Motor neuron (in vitro differentiated cells): ENCODE data around the gene ACADVL. TPM values are rescaled to one million over a fixed set of nuclear protein-coding genes. Genes with fewer than 3 reads are reported as not detected.
"Not testable (repeated sequence)": the region's sequence is repeated elsewhere in the genome, so short reads cannot be mapped to it uniquely, and the experiment has no call there.

Source experiments
- ATAC-seq, 8 experiments: fragments of 200-7000 bp; cut with Tn5 transposase; replicated peaks in 6 of 8; 2 replicates each; pipeline ENCODE4 v1.8.0; 2021; ENCODE audit warnings: mild to moderate bottlenecking in 8 of 8, moderate library complexity in 8 of 8
- H3K27ac ChIP-seq, 2 donors: fragments of 250-450 bp; sonication (Bioruptor Pico); 2 replicates each; pipeline ENCODE4 v1.9.0; 2021; ENCODE audit warnings: antibody characterized with exemption in 2 of 2, mild to moderate bottlenecking in 2 of 2, moderate library complexity in 1 of 2
- H3K4me1 ChIP-seq, 2 donors: fragments of 250-450 bp; sonication (Bioruptor Pico); replicated peaks in 1 of 2; 2 replicates each; pipeline ENCODE4 v1.6.1; 2021; ENCODE audit warnings: antibody characterized with exemption in 2 of 2, mild to moderate bottlenecking in 2 of 2, moderate library complexity in 1 of 2
- H3K4me3 ChIP-seq, 5 donors: fragments of 250-450 bp; sonication (Bioruptor Pico); 2 replicates each; pipeline ENCODE4 v1.9.0; 2021; ENCODE audit warnings: antibody characterized with exemption in 5 of 5, mild to moderate bottlenecking in 5 of 5, moderate library complexity in 4 of 5
- WGBS, 10 experiments: fragments of 450-650 bp; shearing (Covaris generic); methylation state at CpG; one replicate each; pipeline ENCODE4 v1.0.0; 2022; 5-methylcytosine and 5-hydroxymethylcytosine counted together
- in situ Hi-C, 9 experiments: fragments of 400-800 bp; cut with MboI; loops; one replicate each; pipeline ENCODE4 v1.15.0; 2021; ENCODE audit warnings: low sequenced_read_pairs in 9 of 9, low pct_unique_long_range_greater_than_20kb in 2 of 9; ENCODE audit not compliant: unreplicated experiment in 9 of 9
- total RNA-seq, 8 experiments: library from RNA; unstranded; fragments of 300-600 nt; gene quantifications; 2 replicates each; pipeline versions ENCODE4 v1.2.3 to v1.2.4, GENCODE V29; 2022

The ACADVL gene
- total RNA-seq: 100 to 1,000 TPM in 7 of 8 experiments, 10 to 100 TPM in 1; 77.7 to 513 (median 215) TPM

GRCh38 chr17:7219812-7220592 is at the start of gene ACADVL, which contains the start of gene DLG4:
Gene ACADVL (plus strand): TSS chr17:7219938. CDS start chr17:7219985, 47 bp downstream.
Gene DLG4 (minus strand): TSS chr17:7219836.
- in situ Hi-C loops: no loop called here
- H3K4me3 ChIP-seq: peak within 1 kb of the TSS; percentile 72 to 91 (median 78)
- peaks cover 14 to 25% of the 10 kb centered on the region in 2 donors for H3K4me1 ChIP-seq
- H3K27ac ChIP-seq: peak within 1 kb of the TSS; percentile 68 to 77
- WGBS, 10 experiments: 0 to 1% (median 0%) methylated on average over 2 to 12 of the region's 63 CpGs; no CpG with 5 or more reads in 5 of the 10 experiments
- ATAC-seq: peak; percentile 58 to 75 (median 70)

DNA sequence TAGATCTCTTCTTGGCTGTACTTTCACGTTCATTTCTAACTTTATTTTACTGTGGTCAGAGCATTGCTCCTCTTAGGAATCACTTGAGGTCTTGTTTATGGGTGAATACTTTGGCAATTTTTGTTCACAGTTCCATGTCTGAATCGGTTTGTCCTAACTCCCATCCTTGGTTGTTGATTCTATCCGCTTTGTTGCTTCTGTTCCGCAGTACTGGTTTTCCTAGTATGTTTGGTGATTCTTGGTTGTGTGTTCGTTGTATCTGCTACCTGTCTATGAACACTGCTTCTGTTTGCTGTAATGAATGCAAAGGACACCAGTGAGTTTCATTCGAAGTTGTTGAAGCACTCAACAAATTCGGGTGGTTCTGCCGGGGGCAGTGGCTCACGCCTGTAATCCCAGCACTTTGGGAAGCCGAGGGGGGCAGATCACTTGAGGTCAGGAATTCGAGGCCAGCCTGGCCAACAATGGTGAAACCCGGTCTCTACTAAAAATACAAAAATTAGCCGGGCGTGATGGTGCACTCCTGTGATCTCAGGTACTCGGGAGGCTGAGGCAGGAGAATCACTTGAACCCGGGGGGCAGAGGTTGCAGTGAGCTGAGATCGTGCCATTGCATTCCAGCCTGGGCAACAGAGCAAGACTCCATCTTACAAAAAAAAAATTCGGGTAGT is 47.1 kb upstream of the ACADVL start:
- not testable (repeated sequence) for ATAC-seq, H3K4me3 ChIP-seq, H3K27ac ChIP-seq, H3K4me1 ChIP-seq
- WGBS, 10 experiments: 60 to 93% (median 86%) methylated on average over 2 to 13 of the region's 18 CpGs; no CpG with 5 or more reads in 1 of the 10 experiments
- in situ Hi-C loops: loop anchor here in 2 of 9 experiments (25.0 kb wide), 2 partner anchors 110 to 135 kb away; partner anchors contain the start of genes SLC16A11 (in 1 of the 2) and SLC16A13 (in 1 of the 2)

DNA sequence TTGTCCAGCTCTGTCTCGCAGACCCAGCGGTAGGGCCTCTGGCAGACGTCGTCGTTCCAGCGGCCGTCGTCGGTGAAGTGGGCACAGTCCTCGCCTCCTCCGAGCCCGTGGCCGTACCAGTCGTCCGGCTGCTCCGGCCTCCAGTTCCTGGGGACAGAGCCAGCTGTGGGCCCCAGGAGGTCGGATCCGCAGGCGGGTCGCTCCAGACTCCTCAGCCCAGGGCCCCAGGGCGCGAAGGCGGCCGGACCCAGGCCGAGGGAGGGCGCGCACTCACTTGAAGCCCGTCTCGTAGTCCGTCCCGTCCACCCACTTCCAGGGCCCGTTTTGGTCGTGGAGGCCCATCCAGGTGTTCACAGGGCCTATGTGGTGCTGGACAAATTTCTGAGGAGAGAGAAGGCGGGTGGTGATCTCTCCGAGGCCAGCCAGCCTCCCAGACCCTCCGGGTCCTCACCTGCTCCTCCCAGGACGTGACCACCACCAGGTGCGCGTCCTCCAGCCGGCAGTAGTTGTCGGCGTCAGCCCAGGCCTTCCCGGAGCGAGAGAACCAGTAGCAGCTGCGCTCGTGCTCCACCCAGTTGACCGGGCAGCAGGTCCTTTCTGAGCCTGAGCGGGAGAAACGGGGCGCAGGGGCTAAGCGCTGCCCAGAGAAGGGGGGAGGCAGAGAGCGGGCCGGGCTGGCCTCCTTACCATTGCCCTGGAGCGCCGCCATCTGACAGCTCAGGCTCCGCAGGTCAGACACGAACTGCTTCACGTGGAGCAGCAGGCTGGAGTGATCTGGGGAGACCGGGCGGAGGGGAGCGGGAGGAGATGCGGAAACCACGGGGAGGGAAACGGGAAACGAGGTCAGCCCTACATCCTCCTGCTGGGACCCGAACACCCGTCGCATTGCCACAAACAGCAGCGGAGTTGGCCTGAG is 45.8 kb upstream of the ACADVL start:
- in situ Hi-C loops: loop anchor here in 2 of 9 experiments (25.0 kb wide), 2 partner anchors 112 to 137 kb away; partner anchors contain the start of genes SLC16A11 (in 1 of the 2) and SLC16A13 (in 1 of the 2)
- H3K27ac ChIP-seq: no peak overlapping the region

DNA sequence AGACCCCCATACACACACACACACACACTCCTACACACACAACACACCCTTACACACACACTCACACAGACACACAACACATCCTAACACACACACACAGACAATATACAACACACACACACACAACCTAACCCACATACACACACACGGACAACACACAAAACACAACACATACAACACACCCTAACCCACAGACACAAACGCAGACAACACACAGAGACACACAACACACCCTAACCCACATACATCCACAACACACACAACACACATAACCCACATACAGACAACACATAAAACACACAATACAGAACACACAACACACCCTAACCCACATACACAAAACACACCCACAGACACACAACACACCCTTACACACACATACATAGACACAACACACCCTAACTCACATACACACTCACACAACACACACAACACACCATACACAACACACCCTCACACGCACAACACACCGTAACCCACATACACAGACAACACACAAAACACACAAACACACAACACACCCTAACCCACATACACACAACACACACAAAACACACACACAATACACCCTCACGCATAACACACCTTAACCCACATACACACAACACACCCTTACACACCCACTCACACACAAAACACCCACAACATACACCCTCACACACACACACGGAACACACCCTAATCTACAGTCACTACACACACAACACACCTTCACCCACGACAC is 45.0 kb upstream of the ACADVL start:
- Histone ChIP-seq H3K4me1 (peaks cover 4 to 11% of the 10 kb centered on the region in 2 donors), H3K4me3 (no peak overlapping the region), H3K27ac (no peak overlapping the region)
- 38 to 96% (median 81%) methylated on average over 1 to 5 of the region's 7 CpGs; no CpG with 5 or more reads in 2 of the 10 experiments for WGBS, 10 experiments
- in situ Hi-C loops: loop anchor here in 2 of 9 experiments (25.0 kb wide), 2 partner anchors 112 to 137 kb away; partner anchors contain the start of genes SLC16A11 (in 1 of the 2) and SLC16A13 (in 1 of the 2)
- ATAC-seq: no peak

More for the DNA sequence above, 45.8 kb upstream of the ACADVL start:
- Histone ChIP-seq H3K4me1 (peaks cover 4 to 11% of the 10 kb centered on the region in 2 donors), H3K4me3 (no peak overlapping the region)
- peak in 3 of 8 experiments; percentile 8 to 20 (median 16) for ATAC-seq
- 8 to 92% (median 50%) methylated on average over 2 to 21 of the region's 69 CpGs; no CpG with 5 or more reads in 5 of the 10 experiments for WGBS, 10 experiments

DNA sequence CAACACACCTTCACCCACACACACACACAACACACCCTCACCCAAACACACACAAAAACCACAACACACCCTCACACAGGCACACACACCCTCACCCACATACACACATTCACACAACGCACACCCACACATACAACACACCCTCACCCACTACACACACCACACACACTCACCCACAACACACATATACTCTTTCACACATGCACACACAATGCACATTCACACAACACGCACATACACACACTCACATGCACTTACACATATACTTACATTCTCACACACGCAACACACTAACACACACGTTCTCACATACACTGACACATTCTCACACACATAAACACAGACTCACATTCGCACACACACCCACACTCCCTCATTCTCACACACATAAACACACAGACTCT is 44.4 kb upstream of the ACADVL start:
- no peak overlapping the region for H3K4me3 ChIP-seq
- no peak for ATAC-seq
- peaks cover 4 to 11% of the 10 kb centered on the region in 2 donors for H3K4me1 ChIP-seq
- in situ Hi-C loops: no loop called here
- no peak overlapping the region for H3K27ac ChIP-seq
- WGBS, 10 experiments: 60 to 100% (median 78%) methylated on average over 1 to 5 of the region's 5 CpGs; no CpG with 5 or more reads in 3 of the 10 experiments

- in situ Hi-C loops: no loop called here
- peak overlapping the region in 1 of 2 donors; percentile 84 for H3K27ac ChIP-seq
- ATAC-seq: no peak
- peak overlapping the region; percentile 46 to 54 (median 51) for H3K4me3 ChIP-seq
- 80 to 100% (median 89%) methylated on average over 1 of the region's 1 CpG; no CpG with 5 or more reads in 3 of the 10 experiments for WGBS, 10 experiments
- H3K4me1 ChIP-seq: peaks cover 4 to 11% of the 10 kb centered on the region in 2 donors
Measured at GRCh38 chr17:7176107-7176840, 43.5 kb upstream of the ACADVL start.

GRCh38 chr17:7176841-7177190 is 42.9 kb upstream of the ACADVL start:
- H3K4me1 ChIP-seq: peaks cover 4 to 11% of the 10 kb centered on the region in 2 donors
- 0% methylated on average over 1 to 5 of the region's 17 CpGs; no CpG with 5 or more reads in 8 of the 10 experiments for WGBS, 10 experiments
- H3K4me3 ChIP-seq: peak overlapping the region; percentile 46 to 54 (median 51)
- in situ Hi-C loops: no loop called here
- H3K27ac ChIP-seq: peak overlapping the region; percentile 77 to 84
- ATAC-seq: peak in 7 of 8 experiments; percentile 39 to 73 (median 68)

GRCh38 chr17:7177191-7177953 is 42.4 kb upstream of the ACADVL start:
- 0 to 4% (median 0%) methylated on average over 2 to 7 of the region's 31 CpGs; no CpG with 5 or more reads in 2 of the 10 experiments for WGBS, 10 experiments

DNA sequence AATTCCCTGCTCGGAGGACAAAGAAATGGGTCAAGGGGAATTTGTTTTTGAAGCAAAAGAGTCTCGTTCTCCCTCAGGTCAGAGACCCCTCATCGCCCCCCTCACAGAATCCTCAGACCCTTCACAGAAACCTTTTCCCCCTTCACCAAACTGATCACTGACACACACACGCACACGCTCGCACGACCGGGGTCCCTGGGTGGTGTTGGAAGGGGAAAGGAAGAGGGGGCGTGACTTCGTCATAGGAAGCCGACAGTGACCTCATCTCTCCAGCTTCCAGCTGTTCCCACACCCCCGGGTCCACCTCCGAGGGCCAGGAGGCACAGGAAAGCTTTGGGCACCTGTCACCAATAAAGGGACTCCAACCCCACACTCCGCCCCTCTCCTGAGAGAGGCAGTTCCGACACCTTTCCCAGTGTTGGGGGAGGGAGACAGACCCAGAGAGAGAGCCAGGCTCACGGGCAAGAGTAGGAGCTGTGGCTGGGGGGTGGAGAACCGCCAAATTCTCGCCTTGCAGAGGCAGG is 41.7 kb upstream of the ACADVL start:
- peak overlapping the region; percentile 77 to 84 for H3K27ac ChIP-seq
- ATAC-seq: peak in 6 of 8 experiments; percentile 29 to 47 (median 40)
- whole genome bisulfite sequencing, 10 experiments: 0 to 20% (median 0%) methylated on average over 1 to 5 of the region's 18 CpGs; no CpG with 5 or more reads in 4 of the 10 experiments
- peaks cover 4 to 11% of the 10 kb centered on the region in 2 donors for H3K4me1 ChIP-seq
- H3K4me3 ChIP-seq: peak overlapping the region; percentile 46 to 54 (median 51)
- in situ Hi-C loops: no loop called here

More at GRCh38 chr17:7177191-7177953, 42.4 kb upstream of the ACADVL start:
- H3K27ac ChIP-seq: peak overlapping the region; percentile 77 to 84
- H3K4me3 ChIP-seq: peak overlapping the region; percentile 46 to 54 (median 51)
- peak; percentile 81 to 95 (median 86) for ATAC-seq
- H3K4me1 ChIP-seq: peaks cover 4 to 11% of the 10 kb centered on the region in 2 donors
- in situ Hi-C loops: no loop called here

- H3K4me3 ChIP-seq: no peak overlapping the region
- peaks cover 4 to 11% of the 10 kb centered on the region in 2 donors for H3K4me1 ChIP-seq
- in situ Hi-C loops: no loop called here
- no peak for ATAC-seq
- WGBS, 10 experiments: no CpG with 5 or more reads among the region's 11 CpGs
- no peak overlapping the region for H3K27ac ChIP-seq
Measured at GRCh38 chr17:7178973-7179316, 40.8 kb upstream of the ACADVL start.
